Neuronal stem cell (in vitro differentiated cells): ENCODE results near the gene PRR35.
A peak's percentile ranks its signal among the peaks of the same experiment; 100 is the strongest.

Source experiments
- DNase-seq: peaks from one replicate; pipeline ENCODE4 v3.0.0-alpha.2; 2013; ENCODE audit warnings: low spot score
- H2AFZ ChIP-seq: one replicate; pipeline ENCODE4 v1.6.1; 2013; ENCODE audit warnings: mild to moderate bottlenecking, low read length, inconsistent platforms
- H2AK5ac ChIP-seq: 2 replicates; pipeline ENCODE4 v1.6.1; 2013; ENCODE audit warnings: low read depth, mild to moderate bottlenecking, inconsistent platforms, low read length, moderate library complexity, mixed read lengths
- H2BK120ac ChIP-seq: 2 replicates; pipeline ENCODE4 v1.6.1; 2013; ENCODE audit warnings: low read depth, mild to moderate bottlenecking, inconsistent platforms, low read length, moderate library complexity, mixed read lengths
- H2BK12ac ChIP-seq: one replicate; pipeline ENCODE4 v1.6.1; 2013; ENCODE audit warnings: low read length, inconsistent platforms
- H2BK15ac ChIP-seq: 2 replicates; pipeline ENCODE4 v1.6.1; 2013; ENCODE audit warnings: mild to moderate bottlenecking, low read length, inconsistent platforms, mixed read lengths
- H2BK5ac ChIP-seq: one replicate; pipeline ENCODE4 v1.6.1; 2013; ENCODE audit warnings: inconsistent platforms, mild to moderate bottlenecking, low read length, moderate library complexity
- H3K14ac ChIP-seq: one replicate; pipeline ENCODE4 v1.6.1; 2013; ENCODE audit warnings: low read length, inconsistent platforms
- H3K18ac ChIP-seq: 2 replicates; pipeline ENCODE4 v1.6.1; 2013; ENCODE audit warnings: low read length, inconsistent platforms
- H3K23ac ChIP-seq: 2 replicates; pipeline ENCODE4 v1.6.1; 2013; ENCODE audit warnings: low read depth, mild to moderate bottlenecking, mixed read lengths, low read length, inconsistent platforms; ENCODE audit not compliant: poor library complexity
- H3K27ac ChIP-seq: replicated peaks from 3 replicates; pipeline ENCODE4 v1.5.1; 2013; ENCODE audit warnings: low read length, inconsistent platforms
- H3K27me3 ChIP-seq, 3 experiments: 2 replicates each; pipeline ENCODE4 v1.6.1; 2013; ENCODE audit warnings: low read length in 3 of 3, mild to moderate bottlenecking in 2 of 3, inconsistent platforms in 1 of 3, low read depth in 1 of 3, mixed read lengths in 1 of 3, moderate library complexity in 1 of 3; ENCODE audit not compliant: control insufficient read depth in 3 of 3, insufficient read depth in 3 of 3
- H3K36me3 ChIP-seq, 2 donors: replicated peaks in 1 of 2; 2 replicates each; pipeline ENCODE4 v1.6.1; 2013; ENCODE audit warnings: low read length in 2 of 2; ENCODE audit not compliant: control insufficient read depth in 2 of 2, insufficient read depth in 2 of 2
- H3K4ac ChIP-seq: 2 replicates; pipeline ENCODE4 v1.6.1; 2013; ENCODE audit warnings: inconsistent platforms, mild to moderate bottlenecking, low read length, moderate library complexity
- H3K4me1 ChIP-seq, 2 donors: 1 replicate in 1 of 2; 2 replicates in 1 of 2; pipeline ENCODE4 v1.6.1; 2013; ENCODE audit warnings: low read length in 2 of 2, low read depth in 1 of 2; ENCODE audit not compliant: control insufficient read depth in 2 of 2, insufficient read depth in 1 of 2
- H3K4me2 ChIP-seq: one replicate; pipeline ENCODE4 v1.6.1; 2013; ENCODE audit warnings: mild to moderate bottlenecking, low read length, inconsistent platforms; ENCODE audit not compliant: insufficient read depth, poor library complexity, severe bottlenecking
- H3K4me3 ChIP-seq, 2 donors: 2 replicates each; pipeline ENCODE4 v1.5.1; 2013; ENCODE audit warnings: low read length in 2 of 2, mild to moderate bottlenecking in 2 of 2, inconsistent platforms in 1 of 2, moderate library complexity in 1 of 2
- H3K79me1 ChIP-seq: one replicate; pipeline ENCODE4 v1.6.1; 2013; ENCODE audit warnings: low read depth, mild to moderate bottlenecking, inconsistent platforms, low read length, moderate library complexity
- H3K9ac ChIP-seq: one replicate; pipeline ENCODE4 v1.6.1; 2013; ENCODE audit warnings: mild to moderate bottlenecking, low read depth, low read length, inconsistent platforms; ENCODE audit not compliant: poor library complexity
- H3K9me3 ChIP-seq, 2 donors: replicated peaks in 1 of 2; 2 replicates each; pipeline versions ENCODE3 to v1.6.1; 2013; ENCODE audit warnings: low read length in 2 of 2, mild to moderate bottlenecking in 2 of 2, inconsistent platforms in 1 of 2, low read depth in 1 of 2, mixed read lengths in 1 of 2, moderate library complexity in 1 of 2; ENCODE audit not compliant: control insufficient read depth in 2 of 2, insufficient read depth in 1 of 2
- H4K8ac ChIP-seq: one replicate; pipeline ENCODE4 v1.6.1; 2013; ENCODE audit warnings: low read depth, mild to moderate bottlenecking, inconsistent platforms, low read length, moderate library complexity
- H4K91ac ChIP-seq: one replicate; pipeline ENCODE4 v1.6.1; 2013; ENCODE audit warnings: low read length, low read depth, mild to moderate bottlenecking, inconsistent platforms; ENCODE audit not compliant: poor library complexity
- WGBS, 2 donors: extraction: QIAGEN DNeasy Blood & Tissue Kit; methylation state at CpG; one replicate each; pipeline ENCODE4 v1.1.7; 2013; ENCODE audit warnings: missing lambda C conversion rate in 2 of 2, mixed read lengths in 1 of 2; ENCODE audit not compliant: insufficient read length in 2 of 2, insufficient replicate concordance in 1 of 2; ENCODE audit errors: extremely low coverage in 2 of 2; 5-methylcytosine and 5-hydroxymethylcytosine counted together

The PRR35 gene

DNA sequence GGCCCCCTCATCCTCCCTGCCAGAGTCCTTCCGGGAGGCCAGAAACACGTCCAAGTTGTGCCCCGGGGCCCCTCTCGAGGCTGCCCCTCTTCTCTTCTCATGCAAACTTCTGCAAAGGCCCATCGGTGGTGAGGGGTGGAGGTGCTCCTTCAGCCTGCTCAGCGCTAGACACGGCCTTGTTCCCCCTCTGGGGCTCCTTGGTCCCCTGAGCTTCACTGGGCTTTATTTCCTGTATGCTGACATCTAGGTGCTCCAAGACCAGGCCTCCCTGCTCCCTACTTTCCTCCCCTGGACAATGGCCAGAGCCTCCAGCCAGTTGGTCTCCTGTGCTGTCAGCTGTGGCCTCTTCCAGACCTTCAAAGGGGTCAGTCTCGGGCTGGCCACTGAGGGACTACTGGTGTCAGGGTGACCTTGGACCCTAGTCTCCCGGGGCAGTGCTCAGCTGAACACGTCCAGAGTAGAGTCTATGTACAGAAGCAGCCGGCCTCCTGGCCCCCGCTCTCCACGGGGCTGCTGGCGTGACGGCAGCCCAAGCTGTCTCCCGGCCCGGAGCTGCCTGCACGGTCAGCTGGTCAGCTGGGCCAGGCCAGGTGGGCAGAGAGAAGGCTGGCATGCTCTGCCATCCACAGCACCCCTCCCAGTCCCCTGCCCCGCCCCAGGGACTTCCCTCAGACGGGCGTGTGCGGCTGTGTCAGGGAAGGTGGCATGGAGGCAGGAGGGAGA lies 1.7 kb upstream of the PRR35 start:
- H2AK5ac ChIP-seq, result peak overlapping the region; percentile 81
- no peak overlapping the region for H3K18ac ChIP-seq
- H3K27ac ChIP-seq, result no peak overlapping the region
- H3K9me3 ChIP-seq, result peaks cover 0 to 2% of the 10 kb centered on the region in 2 donors
- peak overlapping the region; percentile 82 for H3K14ac ChIP-seq
- H3K36me3 ChIP-seq, result no peaks in the 10 kb centered on the region
- H3K4me3 ChIP-seq, result no peak overlapping the region
- no peak overlapping the region for H2BK5ac ChIP-seq
- WGBS, 2 donors, result no CpG with 5 or more reads among the region's 22 CpGs
- H3K23ac ChIP-seq, result peak overlapping the region; percentile 89
- H2BK15ac ChIP-seq, result peak overlapping the region; percentile 58
- peaks cover 6% of the 10 kb centered on the region for H3K79me1 ChIP-seq
- no peak for DNase-seq
- H3K9ac ChIP-seq, result no peak overlapping the region
- H4K91ac ChIP-seq, result no peak overlapping the region
- H2AFZ ChIP-seq, result no peak overlapping the region
- H2BK120ac ChIP-seq, result no peak overlapping the region
- H2BK12ac ChIP-seq, result no peak overlapping the region
- H3K27me3 ChIP-seq, result peaks cover 14 to 58% (median 44%) of the 10 kb centered on the region in 3 experiments
- H3K4me2 ChIP-seq, result no peak overlapping the region
- no peak overlapping the region for H4K8ac ChIP-seq
- H3K4me1 ChIP-seq, result peaks cover 0 to 11% of the 10 kb centered on the region in 2 donors
- H3K4ac ChIP-seq, result no peak overlapping the region

DNA sequence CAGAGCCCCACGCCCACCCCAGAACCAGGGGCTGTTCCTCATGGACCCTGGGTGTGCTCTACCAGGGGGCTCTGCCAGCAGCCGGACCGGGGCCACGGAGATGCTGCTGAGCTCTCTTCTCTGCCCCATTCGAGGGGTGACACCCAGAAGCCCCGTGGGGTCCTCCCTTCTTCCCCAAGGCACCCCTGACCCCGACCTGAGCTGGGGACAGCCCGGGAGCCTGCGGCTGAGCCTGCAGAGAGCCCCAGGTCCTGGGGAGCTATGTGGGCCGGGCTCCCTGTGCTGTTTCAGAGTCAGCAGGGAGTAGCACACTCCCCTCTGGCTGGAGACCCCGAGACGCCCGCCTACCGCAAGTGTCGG lies 1.2 kb upstream of the PRR35 start:
- H3K4ac ChIP-seq, result no peak overlapping the region
- H4K8ac ChIP-seq, result no peak overlapping the region
- H2BK120ac ChIP-seq, result no peak overlapping the region
- peak overlapping the region; percentile 33 for H2AFZ ChIP-seq
- no peak overlapping the region for H3K27ac ChIP-seq
- peak overlapping the region; percentile 82 for H3K14ac ChIP-seq
- H3K36me3 ChIP-seq, result no peaks in the 10 kb centered on the region
- no peak overlapping the region for H2BK5ac ChIP-seq
- no peak overlapping the region for H2BK12ac ChIP-seq
- peaks cover 0 to 2% of the 10 kb centered on the region in 2 donors for H3K9me3 ChIP-seq
- no peak overlapping the region for H3K4me2 ChIP-seq
- peak overlapping the region; percentile 81 for H2AK5ac ChIP-seq
- H4K91ac ChIP-seq, result no peak overlapping the region
- peaks cover 14 to 59% (median 44%) of the 10 kb centered on the region in 3 experiments for H3K27me3 ChIP-seq
- peaks cover 6% of the 10 kb centered on the region for H3K79me1 ChIP-seq
- no peak overlapping the region for H3K18ac ChIP-seq
- DNase-seq, result no peak
- peak overlapping the region; percentile 75 for H2BK15ac ChIP-seq
- H3K23ac ChIP-seq, result no peak overlapping the region
- H3K9ac ChIP-seq, result no peak overlapping the region
- peaks cover 0 to 11% of the 10 kb centered on the region in 2 donors for H3K4me1 ChIP-seq
- WGBS, 2 donors, result no CpG with 5 or more reads among the region's 15 CpGs
- H3K4me3 ChIP-seq, result no peak overlapping the region

DNA sequence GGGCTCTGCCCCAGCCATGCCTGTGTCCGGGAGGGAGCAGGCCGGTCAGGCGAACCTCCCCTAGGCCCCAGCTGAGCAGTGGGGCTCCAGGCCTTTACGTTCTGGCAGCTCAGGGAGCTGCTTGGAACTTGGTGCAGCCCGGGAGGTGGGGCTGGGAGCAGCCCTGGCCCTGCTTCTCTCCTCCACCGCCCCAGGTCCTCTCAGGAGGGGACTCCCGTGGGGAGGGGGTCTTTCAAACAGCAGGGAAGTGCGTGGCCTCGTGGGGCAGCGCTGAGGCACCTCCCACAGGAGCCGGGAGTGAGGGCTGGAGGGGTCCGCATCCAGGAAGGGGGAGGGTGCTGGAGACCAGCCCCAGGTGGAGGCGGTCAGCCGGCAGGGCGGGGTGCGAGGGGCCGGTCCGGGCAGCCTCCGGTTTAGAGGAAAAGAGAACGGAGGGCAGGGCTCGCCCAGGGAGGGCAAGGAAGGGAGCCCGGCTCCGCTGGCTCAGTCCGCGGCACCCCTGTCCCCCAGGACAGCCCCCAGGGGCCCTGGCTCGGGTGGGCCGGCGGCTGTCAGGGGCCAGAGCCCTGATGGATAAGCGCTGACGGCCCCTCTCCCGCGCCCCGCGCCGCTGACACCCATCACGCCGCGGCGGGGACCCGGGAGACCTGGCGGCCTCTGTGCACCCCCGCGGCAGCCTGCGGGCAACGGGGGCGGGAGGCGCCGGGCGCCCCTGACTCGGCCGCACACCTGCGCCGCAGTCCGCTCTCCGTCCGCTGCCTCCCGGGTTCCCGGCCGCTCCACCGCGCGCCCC lies 587 bp upstream of the PRR35 start:
- no peak overlapping the region for H4K8ac ChIP-seq
- peak overlapping the region; percentile 87 for H3K18ac ChIP-seq
- H2AK5ac ChIP-seq, result peak overlapping the region; percentile 75
- H2BK120ac ChIP-seq, result no peak overlapping the region
- no peak overlapping the region for H3K27ac ChIP-seq
- no peak overlapping the region for H4K91ac ChIP-seq
- H3K14ac ChIP-seq, result peak overlapping the region; percentile 71
- H2BK12ac ChIP-seq, result peak overlapping the region; percentile 3
- peaks cover 0 to 2% of the 10 kb centered on the region in 2 donors for H3K9me3 ChIP-seq
- H2AFZ ChIP-seq, result peak overlapping the region; percentile 33
- H2BK5ac ChIP-seq, result no peak overlapping the region
- H2BK15ac ChIP-seq, result peak overlapping the region; percentile 75
- peak overlapping the region; percentile 25 for H3K4me2 ChIP-seq
- DNase-seq, result no peak
- H3K23ac ChIP-seq, result peak overlapping the region; percentile 73
- H3K4me1 ChIP-seq, result peaks cover 0 to 8% of the 10 kb centered on the region in 2 donors
- no CpG with 5 or more reads among the region's 62 CpGs for WGBS, 2 donors
- H3K4ac ChIP-seq, result no peak overlapping the region
- H3K9ac ChIP-seq, result no peak overlapping the region
- peaks cover 14 to 59% (median 44%) of the 10 kb centered on the region in 3 experiments for H3K27me3 ChIP-seq
- no peaks in the 10 kb centered on the region for H3K36me3 ChIP-seq
- H3K4me3 ChIP-seq, result no peak overlapping the region
- peaks cover 6% of the 10 kb centered on the region for H3K79me1 ChIP-seq
